Cerebellar nuclear complex (tissue), 1 donor: ENCODE data around the gene OR52H1.
"Not testable (repeated sequence)": the region's sequence is repeated elsewhere in the genome, so short reads cannot be mapped to it uniquely, and the experiment has no call there.

ENCODE experiments used
- DNase-seq, 2 experiments: peaks; one replicate each; lab custom pipeline; 2025; lab: John Stamatoyannopoulos, UW

The OR52H1 gene

DNA sequence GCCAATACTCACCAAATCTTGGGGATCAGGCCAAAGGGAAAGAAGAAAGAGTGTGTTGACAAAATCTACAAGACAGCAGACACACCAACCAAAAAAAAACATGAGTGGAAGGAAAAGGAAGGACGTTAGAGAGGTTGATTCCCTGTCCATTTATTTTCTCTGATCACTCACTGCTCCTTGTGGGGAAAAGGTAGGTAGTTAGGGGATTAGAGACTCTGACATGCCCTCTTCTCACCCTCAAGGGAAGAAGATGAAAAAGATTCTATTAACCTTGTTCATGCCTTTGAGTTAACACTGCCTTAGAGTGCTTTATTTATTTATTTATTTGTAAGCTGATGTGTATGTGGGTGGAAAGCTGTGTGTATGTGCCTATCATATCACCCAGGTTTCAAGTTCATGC, at the start of gene OR52H1:
Gene OR52H1, minus strand, starts transcription at position 101 of the 400 bp plus-strand sequence. CDS start 3,035 bp downstream, outside the sequence.
- DNase-seq, result no peak

DNA sequence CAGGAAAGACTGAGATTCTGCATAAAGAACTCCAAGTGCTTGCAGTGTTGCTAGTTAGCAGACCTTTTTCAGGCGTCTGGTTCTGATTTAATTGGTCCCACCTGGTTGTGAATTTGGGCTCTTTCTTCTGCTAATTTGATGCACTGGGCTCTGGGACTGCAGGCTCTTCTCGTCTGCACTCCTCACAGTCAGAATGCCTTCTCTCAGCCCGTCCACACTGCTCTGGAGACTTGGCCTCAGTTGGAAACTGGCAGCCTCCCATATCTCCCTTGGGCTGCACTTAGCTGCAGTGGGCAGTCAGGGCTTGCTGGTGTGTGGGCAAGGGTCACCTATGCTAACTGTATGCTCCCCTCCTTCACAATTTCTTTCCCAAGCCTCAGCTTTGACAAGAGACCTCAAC, 49.6 kb upstream of the OR52H1 start:
- no peak for DNase-seq

DNA sequence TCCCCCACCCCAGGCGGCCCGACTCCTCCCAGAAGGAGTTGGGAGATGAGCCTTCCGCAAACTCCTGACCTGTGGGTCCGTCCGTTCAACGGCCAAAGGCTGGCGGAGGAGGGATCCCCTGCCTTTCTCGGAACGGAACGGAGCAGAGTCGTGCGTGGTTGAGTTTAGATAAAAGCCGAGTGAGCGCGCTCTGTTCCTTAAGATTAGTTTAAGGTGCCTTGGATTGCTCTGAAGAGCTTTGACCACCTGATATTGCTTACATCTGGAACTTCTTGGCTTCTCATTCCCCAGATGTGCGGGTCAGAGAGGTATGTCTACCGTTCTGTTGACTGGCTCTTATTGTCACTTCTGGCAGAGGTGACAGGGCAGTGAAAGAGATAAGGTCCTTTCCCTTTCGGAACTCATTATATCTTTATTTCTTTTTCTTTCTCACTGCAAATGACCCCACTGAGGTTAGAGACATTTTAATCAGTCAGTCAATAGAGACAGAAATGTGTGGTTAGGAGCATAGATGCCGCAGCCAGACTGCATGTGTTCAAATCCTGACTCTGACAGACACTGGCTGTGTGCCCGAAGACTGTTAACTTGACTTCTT, 48.4 kb upstream of the OR52H1 start, which contains the start of gene TRIM6:
Gene TRIM6, plus strand, starts transcription at position 31 of the 595 bp plus-strand sequence. Its CDS starts 261 bp downstream, at position 292.
- DNase-seq, result no peak

DNA sequence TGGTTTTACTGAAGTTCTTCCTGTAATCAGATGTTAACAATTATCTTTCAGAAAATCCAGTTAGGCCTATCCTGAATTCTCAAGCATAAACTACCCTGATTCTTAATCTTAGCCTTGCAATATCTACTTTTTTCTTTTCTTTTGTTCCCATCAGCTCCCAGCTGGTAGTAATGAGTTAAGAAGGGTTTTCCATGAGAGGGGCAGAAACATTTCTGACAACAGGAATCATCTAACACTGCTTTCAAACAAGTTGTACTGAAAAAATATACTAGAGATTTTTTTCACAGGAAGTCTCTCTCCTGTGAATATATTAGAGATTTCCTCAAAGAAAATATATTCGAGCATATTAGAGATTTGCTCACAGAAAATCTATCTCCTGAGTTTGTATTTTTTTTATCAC, 44.8 kb upstream of the OR52H1 start:
- DNase-seq, result no peak

DNA sequence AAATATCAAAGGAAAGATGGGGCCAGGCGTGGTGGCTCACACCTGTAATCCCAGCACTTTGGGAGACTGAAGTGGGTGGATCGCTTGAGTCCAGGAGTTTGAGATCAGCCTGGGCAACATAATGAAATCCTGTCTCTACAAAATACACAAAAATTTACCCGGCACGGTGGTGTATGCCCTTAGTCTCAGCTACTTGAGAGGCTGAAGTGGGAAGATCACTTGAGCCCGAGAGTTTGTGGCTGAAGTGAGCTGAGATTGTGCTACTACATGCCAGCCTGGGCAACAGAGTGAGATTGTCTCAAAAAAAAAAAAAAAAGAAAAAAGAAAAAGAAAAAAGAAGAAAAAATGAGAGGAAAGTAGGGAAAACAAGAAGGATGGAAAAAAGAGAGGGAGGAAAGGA, 44.3 kb upstream of the OR52H1 start:
- no peak for DNase-seq

DNA sequence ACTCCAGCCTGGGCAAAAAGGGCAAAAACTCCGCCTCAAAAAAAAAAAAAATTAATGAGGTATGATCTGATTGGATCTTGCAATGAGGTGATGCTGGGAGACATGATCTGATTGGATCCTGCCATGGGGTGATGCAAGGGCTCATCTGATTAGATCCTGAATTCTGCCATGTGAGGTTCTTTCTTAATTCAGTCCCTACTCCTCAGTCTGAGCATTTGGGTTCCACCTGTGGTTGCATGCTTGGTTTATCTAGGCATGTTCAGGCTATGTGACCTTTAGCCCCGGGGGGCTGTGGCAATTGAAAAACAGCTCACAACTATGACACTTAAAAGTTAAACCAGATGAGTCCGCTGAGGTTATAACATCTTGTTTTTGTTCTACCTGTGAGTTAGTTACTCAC, 43.3 kb upstream of the OR52H1 start:
- DNase-seq, result no peak

DNA sequence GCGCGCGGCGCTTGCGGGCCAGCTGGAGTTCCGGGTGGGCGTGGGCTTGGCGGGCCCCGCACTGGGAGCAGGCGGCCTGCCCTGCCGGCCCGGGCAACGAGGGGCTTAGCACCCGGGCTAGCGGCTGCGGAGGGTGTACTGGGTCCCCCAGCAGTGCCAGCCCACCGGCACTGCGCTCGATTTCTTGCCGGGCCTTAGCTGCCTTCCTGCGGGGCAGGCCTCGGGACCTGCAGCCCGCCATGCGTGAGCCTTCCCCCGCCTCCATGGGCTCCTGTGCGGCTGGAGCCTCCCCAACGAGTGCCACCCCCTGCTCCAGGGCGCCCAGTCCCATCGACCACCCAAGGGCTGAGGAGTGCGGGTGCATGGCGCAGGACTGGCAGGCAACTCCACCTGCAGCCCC, 41.6 kb upstream of the OR52H1 start:
- not testable (repeated sequence) for DNase-seq

DNA sequence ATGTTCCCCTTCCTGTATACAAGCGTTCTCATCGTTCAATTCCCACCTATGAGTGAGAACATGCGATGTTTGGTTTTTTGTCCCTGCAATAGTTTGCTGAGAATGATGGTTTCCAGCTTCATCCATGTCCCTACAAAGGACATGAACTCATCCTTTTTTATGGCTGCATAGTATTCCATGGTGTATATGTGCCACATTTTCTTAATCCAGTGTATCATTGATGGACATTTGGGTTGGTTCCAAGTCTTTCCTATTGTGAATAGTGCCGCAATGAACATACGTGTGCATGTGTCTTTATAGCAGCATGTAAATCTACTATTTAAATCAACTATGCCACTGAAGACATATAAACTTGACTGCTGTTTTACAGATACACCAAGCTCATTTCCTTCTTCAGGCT, 36.1 kb upstream of the OR52H1 start:
- not testable (repeated sequence) for DNase-seq

DNA sequence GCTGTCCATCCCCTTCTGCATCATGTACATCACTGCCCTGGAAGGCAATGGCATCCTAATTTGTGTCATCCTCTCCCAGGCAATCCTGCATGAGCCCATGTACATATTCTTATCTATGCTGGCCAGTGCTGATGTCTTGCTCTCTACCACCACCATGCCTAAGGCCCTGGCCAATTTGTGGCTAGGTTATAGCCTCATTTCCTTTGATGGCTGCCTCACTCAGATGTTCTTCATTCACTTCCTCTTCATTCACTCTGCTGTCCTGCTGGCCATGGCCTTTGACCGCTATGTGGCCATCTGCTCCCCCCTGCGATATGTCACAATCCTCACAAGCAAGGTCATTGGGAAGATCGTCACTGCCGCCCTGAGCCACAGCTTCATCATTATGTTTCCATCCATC, 32.7 kb upstream of the OR52H1 start:
- DNase-seq, result no peak

DNA sequence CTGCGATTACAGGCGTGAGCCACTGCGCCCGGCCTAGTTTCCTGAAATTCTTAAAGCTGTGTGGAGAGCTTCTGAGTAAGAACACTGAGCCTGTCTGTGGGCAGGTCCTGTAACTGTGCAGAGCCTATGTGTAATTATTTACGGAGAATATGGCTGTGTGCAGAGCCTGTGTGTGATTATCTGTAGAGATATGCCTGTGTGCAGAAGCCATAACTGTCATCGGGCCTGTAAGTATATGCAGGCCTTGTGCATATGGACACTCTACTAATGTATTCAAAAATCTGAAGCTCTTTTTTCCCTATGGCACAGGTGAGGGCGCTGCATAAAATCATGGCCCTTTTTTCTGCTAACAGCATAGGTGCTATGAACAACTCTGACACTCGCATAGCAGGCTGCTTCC, 32.2 kb upstream of the OR52H1 start, which contains the start of gene OR52B6:
Gene OR52B6, plus strand, starts transcription at position 301 of the 400 bp plus-strand sequence. Its CDS starts 0 bp downstream, at position 301.
- DNase-seq, result no peak

DNA sequence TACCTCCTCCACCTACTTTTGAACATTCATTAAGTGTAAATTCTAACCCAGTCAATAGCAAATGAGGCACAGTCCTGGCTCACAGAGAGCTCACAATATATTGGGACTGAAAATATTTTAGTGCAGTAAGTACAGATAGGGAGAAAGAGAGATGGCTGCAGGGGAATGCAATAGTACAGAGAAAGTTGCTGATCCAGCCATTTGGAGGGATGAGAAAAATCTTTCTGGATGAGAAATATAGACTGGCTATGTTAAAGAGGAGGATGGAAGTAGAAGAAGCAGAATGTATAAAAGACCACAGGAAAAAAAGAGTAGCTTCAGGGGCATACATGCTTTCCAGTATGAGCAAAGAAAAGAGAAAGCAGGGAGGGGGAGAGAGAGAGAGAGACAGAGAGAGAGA, 28.8 kb upstream of the OR52H1 start:
- DNase-seq, result no peak

DNA sequence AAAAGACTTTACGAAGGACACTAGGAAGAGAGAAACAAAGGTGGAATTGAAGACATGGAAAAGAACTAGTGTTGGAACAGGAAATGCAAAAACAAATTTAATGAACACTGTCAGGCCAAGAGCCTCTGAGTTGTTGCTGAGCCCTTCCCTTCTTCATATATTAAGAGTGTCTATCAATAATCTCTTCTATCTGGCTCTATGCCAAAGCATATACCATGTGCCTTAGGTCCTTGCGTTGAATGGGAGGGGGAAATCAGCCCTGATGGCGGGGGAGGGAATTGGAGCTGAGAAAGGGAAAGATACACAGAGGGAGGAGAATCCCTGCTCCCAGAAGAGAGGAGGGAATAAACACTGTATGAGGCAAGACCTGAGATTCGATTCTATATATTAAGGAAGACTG, 26.8 kb upstream of the OR52H1 start:
- no peak for DNase-seq

DNA sequence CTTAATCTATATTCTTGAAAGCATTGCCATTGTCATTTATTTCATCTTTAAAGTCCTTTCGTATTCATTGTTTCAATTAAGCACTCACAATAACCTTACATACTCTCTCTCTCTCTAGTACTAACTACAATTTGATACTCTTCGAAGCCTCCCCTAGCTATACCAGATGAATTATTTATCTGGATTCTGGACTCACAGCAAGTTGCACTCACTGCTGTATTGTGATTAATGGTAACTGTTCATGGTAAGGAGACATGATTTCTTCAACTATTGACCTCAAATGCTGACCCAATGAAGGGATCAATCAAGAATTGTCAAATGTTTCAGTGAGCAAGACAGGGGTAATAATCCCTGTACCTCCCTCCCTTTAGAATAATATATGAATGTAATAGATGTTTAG, 26.3 kb upstream of the OR52H1 start:
- no peak for DNase-seq

DNA sequence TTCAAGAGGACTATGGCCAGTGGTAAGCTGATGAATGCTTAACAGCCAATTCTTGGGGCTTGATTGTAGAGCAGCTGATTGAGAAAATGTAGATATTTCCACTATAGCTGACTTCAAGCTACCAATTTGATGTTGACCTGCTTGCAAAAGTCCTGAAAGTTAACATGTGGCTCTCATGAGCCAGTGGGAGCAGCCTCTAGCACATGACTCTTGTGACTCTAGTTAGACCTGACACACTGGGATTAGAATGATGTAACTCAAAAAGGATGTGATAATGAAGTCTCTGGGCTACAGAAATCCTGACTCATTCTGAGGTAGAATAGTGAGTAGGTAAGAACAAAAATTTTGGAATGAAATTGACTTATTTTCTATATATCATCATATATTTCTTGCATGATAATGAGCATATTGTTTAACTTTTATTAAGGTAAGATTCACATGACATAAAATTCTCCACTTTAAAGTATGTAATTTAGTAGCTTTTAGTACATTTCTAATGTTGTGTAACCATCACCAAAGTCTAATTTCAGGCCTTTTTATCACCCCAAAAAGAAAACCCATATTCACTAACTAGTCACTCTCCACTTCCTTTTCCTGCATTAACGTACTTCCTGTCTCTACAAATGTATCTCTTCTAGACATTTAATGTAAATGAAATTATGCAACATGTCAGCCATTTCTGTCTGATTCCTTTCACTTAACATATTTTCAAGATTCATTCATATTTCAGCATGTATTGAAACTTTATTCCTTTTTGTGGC, 16.1 kb upstream of the OR52H1 start:
- DNase-seq, result no peak

DNA sequence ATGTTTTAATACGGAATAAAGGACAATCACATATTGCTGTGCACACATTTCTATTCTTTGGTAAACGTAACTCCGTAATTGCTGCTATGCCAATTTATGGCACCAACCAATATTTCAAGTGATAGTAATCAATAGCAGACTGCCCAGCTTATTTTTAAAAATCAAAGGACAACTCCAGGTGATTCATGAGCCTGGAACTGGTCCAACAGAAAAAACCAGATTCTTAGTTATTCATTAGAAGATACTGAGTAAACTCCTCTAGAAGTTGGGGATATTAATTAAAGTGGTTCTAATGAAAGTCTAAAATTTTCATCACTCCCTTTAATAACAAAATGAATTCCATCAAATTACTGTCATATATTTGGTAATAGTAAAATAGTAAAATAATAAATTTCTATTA, 9.4 kb upstream of the OR52H1 start:
- DNase-seq, result no peak

DNA sequence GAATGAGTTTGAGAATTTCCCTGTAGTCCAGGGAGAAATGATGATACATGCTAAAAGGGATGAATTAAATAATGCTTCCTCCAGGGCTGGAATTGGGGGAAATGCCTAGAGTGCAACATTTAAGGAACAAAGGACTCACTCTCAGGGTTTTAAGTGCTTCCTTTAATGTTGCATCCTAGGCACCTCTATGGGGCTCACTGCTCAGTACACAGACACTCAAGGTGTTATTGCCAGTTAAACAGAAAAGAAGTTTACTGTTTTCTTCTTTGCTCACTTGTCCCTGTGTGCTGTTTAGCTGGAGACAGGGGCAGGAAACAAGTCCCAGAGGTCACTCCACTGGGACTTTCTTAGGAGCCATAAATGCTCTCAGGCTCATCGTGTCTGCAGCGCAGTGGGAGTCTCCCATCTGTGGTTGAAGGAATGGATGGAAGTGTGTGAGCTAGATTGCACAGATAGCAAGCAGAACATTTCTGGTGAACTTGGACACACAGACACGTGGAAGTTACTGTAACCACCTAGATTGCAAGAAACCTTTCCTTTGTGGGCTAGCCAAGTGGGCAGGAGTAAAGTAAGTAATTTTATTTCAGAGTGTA, 8.4 kb upstream of the OR52H1 start:
- DNase-seq, result no peak

DNA sequence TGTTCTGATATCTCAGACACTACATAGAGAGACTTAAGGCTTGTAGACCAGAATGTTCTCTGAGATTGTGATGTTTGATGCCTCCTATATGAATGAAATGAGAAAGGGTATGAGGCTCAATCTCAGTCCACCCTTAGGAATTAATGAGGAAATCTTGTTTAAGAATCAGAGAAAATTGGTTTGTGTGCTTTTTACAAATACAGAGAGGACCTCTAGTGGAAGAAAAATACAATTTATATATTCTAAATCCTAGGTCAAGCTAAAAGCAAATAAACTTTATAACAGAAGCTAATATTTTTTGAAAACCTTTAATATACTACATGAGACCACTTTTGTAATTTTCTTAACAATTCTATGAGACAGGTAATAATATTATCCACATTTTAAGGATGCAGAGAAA, 5.0 kb upstream of the OR52H1 start:
- DNase-seq, result no peak

DNA sequence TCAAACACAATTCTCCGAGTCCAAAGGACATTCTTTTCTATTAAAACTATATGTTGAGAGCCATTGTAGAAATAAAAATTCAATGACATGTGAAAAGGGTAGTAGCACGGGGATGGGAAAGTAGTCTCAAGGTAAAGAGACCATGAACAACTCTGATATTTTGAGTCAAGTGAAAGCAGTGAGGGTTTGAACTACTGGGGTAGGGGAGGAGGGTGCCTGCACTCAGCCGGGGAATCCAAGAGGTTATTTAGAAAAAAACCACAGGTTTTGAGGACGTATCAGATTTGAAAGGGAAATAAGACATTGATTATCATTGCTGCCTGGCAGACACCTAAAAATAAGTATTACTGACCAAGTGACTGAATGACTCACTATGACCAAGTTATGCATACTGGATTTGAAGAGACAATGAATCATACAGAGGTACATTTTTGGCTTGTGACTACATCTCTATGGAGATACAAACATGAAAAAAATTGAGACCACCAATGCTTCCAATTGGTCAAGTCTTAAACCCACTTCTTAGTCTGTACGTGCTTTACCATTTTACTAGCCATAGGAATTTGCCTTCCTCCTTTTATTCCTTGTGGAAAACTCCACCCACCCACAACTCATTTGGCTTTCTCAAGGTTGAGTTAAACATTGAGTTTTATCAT, 2.2 kb upstream of the OR52H1 start:
- no peak for DNase-seq

DNA sequence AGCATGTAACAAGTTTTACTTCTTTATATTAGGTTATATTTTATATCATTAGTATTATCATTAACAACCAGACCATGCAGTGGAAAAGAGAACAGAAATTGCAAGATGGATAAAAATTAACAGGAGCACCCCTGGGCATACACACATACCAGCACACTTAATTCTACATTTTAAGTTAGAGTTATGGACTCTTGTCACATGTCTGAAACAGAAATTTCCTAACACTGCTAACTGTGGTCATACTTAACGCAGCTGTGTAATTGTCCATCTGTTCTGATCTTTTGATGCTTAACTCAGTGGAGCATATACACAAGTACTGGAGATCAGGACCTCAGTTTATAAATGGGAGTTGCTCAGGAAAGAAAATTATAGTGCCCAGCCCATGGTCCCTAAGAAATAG, 358 bp downstream of the OR52H1 start:
- DNase-seq, result no peak

DNA sequence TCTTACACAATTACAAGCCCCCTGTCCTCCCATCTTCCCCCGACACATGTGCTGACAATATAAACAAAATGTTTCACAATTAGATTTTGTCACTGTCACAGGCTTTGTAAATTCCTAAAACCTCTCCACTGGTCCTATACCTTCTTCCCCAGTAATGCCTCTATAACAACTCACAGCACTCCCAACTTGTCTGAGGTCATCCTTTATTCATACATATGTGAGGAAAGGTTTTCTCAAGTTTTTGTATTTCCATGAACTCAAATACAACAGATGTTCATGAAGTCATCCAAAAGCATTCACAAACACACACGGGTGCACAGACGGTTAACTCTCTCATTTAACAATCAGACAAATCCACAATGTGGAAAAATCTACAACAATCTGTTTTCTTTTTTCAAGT, 1.9 kb downstream of the OR52H1 start:
- DNase-seq, result no peak

DNA sequence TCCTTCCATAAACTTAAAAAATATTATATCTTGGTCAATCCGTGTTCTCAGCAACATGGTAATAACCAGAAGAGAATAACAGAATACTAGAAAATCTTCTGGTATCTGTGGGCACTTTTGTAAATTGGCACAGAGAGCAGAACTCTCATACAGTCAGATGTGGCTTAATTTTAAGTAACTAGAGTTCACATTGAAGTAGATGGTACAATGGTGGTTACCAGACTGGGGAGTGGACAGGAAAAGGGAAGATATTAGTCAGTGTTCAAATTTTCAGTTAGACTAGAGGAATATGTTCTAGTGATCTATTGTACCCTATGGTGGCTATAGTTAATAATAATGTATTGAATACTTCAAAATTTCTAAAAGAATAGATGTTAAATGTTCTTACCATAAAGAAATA, 6.9 kb downstream of the OR52H1 start:
- no peak for DNase-seq

DNA sequence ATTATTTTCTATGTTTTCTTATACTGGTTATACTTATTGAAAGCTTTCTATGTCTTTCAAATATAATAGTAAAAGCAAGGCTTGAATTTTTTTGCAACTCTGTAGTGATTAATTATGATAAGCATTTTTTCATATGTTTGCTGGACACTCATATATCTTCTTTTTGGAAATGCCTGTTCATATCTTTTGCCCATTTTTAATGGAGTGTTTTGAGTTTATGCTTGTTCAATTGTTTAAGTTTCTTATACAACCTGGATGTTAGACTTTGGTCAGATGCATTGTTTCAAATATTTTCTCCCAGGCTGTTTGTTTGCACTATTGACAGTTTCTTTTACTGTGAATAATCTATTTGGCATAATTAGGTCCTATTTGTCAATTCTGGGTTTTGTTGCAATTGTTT, 11.9 kb downstream of the OR52H1 start:
- DNase-seq, result no peak

DNA sequence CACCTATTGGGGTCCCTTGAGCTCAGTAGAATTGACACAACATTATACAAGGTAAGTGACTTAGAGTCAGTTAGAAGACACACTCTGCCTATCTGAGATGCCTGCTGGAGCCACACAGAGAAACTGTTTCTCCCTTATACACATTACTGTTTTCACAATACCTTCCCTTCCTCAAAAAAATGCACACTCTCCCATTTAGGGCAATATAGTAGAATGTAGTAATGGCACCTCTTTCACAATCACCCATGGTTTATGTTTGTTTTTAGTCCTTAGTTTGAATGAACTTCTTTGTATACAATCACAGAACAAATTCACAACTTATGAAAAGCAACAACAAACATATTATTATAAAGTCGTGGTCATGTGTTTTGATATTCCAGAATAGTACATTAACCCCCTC, 14.3 kb downstream of the OR52H1 start:
- DNase-seq, result no peak
